HG03521 (cell line): Measurements from ENCODE around the gene TMEM26.
"Not testable (repeated sequence)": the region's sequence is repeated elsewhere in the genome, so short reads cannot be mapped to it uniquely, and the experiment has no call there.

Source experiments
- ATAC-seq: cut with Tn5 transposase; IDR thresholded peaks from one replicate; pipeline ENCODE4 v1.9.1; 2021; ENCODE audit warnings: mild to moderate bottlenecking, moderate library complexity; ENCODE audit not compliant: unreplicated experiment

Gene TMEM26

DNA sequence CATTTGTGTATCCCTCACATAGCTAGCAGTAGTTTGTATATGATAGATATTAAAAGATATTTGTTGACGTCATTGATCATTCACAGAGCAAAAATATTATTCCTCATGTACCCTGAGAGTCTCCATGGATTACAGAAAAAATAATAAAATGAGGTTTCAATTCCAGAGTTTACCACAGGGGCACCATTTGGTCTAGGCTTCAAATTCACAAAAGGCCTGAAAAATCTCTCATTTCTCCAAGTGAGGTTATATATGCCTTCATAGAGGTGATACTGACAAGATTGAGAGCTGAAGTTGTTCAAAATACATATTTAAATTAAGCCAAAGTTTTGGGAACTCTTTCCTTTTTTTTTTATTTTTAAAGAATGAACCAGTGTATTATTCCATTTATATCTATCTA lies 52.7 kb downstream of the TMEM26 start:
- ATAC-seq: no peak

DNA sequence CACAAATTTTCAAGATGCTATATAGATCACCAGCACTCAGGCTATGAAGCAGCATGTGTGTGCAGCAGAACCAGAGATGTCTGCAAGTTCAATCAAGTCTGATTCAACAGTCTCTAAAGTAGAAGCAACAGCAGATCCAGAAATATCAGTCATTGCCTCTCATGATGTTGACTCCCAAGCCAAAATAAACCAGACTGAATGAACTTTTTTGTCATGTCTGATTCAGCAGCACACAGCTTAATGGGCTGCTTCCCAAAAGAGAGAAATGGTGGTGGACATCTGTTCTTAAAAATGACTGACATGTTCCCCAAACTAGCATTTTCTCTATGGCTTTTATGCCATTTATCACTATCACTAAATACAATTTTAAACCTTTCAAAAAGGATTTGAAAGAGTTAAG lies 53.8 kb downstream of the TMEM26 start:
- ATAC-seq: no peak

DNA sequence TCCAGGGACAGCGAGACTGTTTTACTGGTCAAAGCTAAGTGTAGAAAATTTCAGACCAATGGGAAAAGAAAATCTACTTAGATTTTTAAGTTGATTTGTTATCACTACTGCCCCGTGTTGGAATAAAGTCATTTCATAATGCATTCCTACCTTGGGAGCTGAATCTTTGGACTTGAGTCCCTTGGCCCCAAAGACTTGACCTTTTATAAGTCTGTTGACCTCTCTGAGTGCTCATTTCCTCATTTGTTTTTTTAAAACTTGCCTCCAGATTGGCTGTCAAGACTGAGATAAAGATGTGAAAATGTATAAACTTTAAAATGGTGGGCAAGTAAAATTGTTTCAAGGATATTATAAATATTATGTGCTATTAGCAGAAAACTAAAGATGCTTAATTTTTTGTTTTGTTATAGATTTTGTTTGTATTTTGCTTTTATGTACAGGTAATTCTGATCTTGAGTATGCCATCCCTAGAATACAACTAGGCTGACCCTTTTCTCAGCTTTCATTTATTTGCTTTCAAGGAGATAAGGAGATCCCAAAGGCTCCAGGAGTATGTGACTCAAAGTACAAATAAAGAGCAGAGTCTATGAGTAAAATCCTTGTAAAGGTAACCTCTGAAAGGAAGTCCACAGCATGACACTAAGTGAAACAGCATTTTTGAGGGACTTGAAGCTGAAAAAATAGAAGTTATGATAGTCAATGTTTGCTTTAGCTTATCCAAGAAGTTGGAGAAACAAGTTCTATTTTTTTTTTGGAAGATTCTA lies 54.6 kb downstream of the TMEM26 start:
- ATAC-seq: no peak

DNA sequence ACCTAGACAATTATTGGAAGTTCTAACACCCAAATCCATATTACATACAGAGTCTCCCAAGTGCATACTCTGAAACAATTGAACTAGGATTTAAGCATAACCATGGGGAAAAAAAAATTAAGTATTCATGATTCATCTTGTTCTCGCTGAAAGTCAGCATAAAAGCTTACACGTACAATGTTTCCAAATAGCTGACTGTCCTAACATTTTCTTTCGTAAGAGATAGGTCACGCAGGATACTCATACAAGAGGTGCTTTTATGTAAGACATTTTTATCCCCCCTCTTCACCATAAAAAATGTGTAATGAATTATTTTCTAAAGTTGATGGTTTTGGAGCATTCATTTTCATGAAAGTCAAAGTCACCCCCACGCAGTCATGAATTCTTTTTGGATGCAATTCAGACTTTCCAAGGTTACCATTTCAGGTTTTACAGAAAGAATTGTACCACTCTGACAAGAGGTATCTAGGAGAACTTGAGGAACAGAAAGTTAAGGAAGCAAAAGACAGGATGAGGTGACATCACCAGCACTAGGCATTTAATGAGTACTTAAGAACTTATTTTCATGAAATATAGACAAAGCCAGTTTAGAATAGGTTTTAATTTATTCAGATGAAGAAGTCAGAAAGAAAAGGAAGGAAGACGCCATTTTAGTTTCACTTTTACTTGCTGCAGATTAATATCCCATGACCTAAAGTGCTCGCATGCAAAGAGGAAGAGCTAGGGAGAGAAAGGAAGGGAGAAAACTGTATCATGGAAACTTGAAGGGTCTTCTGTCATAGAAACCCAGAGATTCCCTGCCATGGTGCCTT lies 55.8 kb downstream of the TMEM26 start:
- no peak for ATAC-seq

DNA sequence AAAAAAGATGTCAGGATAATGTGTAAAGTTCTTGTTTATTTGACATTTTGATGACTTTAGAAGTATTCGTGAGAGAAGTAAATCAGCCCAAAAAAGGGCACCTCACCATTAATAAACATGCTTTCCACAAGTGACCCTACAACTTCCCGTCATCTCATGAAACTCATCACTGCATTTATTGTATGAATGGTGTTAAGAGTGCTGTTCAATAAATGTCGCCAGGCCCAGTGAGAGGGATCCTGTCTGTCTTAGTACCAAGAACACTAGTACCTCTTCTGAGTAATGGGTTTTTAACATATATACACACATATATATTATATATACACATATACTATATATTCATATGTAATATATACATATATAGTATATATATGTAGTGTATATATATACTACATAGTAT lies 61.9 kb downstream of the TMEM26 start:
- peak; percentile 30 for ATAC-seq

DNA sequence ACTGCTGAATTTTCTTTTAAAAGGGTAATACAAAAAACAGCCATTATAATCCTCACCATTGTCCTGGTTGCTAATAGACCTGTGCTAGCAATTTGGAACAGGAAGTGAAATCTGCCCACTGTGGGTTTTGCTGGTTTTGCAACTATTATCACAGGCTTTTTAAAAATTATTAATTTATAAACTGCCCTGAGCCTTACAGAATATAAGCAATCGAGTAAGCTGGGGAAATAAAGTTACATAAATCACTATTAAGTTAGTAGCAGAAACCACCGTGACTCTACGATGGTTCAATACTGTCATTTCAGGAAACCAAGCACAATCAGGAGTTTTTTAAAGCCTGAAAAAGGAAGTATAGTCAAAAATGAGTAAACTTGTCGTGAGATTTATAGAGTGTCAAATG lies 62.3 kb downstream of the TMEM26 start:
- peak; percentile 83 for ATAC-seq

DNA sequence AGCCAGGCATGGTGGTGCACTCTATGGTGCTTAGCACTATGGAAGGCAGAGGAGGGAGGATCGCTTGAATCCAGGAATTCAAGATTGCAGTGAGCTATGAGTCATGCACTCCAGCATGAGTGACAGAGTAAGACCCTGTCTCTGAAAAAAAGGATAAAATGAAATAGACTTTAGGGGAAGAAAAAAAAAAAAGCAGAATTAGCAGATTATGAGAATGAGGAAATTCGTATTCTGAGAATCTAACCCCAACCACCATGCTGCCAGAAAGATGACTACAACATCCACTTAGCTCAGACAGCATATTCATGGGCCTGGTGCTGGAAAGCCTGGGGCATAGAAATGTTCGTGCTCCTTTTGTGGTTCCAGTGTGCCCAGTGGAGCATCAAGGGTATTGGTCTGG lies 63.3 kb downstream of the TMEM26 start:
- no peak for ATAC-seq

DNA sequence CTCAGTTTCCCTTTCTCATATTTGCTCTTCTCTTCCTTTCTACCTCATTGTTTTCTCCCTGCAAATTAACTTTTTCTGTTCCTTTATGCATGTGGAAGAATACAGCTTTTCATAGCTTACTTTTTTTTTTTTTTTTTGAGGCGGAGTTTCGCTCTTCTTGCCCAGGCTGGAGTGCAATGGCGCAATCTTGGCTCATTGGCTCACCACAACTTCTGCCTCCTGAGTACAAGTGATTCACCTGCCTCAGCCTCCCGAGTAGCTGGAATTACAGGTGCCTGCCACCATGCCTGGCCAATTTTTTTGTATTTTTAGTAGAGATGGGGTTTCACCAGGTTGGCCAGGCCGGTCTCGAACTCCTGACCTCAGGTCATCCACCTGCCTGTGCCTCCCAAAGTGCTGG lies 64.2 kb downstream of the TMEM26 start:
- ATAC-seq: not testable (repeated sequence)

DNA sequence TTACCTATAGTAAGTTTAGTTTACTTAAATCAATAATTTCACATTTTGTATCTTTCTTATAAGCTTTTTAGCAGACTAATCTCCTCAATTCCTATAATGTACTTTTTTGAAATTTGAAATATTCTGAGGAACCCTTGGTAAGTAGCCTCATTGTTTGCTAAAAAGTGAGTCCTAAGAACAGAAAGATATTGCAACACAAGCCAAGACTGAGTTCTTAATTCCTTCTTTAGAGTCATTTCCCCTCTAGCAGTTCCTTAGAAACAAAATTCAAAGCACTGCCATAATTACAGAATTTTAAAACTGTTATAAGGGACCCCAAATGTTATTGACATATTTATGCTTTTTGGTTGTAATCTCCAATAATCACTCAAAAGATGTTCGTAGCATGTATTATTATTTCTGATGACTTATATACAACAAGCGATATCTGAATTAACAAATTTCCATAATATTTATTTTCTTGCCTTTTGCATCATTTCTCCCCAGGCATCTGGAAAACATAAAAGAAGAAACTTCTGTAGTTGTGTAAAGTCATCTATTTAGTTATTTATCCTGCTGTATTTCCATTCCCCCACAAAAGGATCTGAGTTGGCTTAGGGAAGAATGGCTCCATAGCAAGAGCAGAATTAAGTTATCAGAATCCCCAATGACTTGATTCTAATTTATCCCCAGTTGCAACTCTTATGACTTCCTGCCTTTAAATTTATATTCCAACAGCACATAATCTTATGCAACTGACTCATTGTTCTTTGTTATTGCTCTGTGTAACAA lies 67.8 kb downstream of the TMEM26 start:
- ATAC-seq: no peak

DNA sequence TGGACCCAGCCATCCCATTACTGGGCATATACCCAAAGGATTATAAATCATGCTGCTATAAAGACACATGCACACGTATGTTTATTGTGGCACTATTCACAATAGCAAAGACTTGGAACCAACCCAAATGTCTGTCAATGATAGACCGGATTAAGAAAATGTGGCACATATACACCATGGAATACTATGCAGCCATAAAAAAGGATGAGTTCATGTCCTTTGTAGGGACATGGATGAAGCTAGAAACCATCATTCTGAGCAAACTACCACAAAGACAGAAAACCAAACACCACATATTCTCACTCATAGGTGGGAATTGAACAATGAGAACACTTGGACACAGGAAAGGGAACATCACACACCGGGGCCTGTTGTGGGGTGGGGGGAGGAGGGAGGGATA lies 72.0 kb downstream of the TMEM26 start:
- ATAC-seq: not testable (repeated sequence)

DNA sequence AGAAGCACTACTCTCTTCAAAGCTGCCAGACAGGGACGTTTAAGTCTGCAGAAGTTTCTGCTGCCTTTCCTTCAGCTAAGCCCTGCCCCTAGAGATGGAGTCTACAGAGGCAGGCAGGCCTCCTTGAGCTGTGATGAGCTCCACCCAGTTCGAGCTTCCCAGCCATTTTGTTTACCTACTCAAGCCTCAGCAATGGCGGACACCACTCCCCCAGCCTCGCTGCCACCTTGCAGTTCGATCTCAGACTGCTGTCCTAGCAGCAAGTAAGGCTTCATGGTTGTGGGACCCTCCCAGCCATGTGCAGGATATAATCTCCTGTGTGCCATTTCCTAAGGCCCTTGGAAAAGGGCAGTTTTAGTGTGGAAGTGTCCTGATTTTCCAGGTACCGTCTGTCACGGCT lies 74.3 kb downstream of the TMEM26 start:
- ATAC-seq: no peak

DNA sequence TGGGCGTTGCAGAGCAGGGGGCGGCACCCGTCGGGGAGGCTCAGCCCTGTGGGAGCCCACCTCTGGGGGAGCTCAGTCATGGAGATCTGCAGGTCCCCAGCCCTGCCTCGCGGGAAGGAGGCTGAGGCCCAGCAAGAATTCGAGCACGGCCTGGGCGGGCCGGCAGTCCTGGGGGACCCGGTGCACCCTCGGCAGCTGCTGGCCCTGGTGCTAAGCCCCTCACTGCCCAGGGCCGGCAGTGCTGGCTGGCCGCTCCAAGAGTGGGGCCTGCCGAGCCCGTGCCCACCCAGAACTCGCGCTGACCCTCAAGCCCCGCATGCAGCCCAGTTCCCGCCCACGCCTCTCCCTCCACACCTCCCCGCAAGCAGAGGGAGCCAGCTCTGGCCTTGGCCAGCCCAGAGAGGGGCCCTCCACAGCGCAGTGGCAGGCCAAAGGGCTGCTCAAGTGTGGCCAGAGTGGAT lies 76.2 kb downstream of the TMEM26 start:
- no peak for ATAC-seq

DNA sequence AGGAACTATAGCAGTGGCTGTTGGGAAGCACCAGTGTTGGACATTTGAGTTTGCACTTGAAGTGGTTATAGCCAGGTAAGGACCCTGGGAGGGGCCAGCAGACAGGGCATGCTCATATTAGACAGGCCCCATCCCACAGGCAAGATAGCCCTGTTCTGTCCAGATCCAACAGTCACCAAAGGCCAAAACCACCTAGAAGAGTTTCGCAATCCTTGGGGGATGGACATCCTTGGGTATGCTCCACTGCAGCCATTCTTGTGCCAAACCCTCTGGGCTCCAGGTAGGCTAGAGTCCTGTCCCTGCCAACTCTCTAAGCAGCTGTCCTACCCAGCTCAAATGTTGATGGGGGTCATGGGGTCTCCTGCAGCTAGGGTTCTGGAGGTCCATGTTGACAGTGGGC lies 76.8 kb downstream of the TMEM26 start:
- ATAC-seq: no peak

DNA sequence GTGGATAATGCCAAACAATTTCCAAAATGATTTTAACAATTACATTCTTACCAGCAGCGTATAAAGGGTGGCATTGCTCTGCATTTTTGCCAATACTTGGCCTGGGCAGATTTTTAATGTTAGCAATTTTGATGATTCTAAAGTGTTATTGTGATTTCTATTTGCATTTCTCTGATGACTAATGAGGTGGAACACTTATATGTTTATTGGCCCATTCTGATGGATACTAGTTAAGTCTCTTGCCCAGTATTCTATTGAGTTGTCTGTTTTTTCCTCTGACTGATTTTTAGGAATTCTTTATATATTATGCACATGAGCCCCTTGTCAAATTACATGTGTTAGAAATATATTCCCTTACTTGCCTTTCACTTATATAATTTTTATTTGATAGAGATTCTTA lies 86.8 kb downstream of the TMEM26 start:
- ATAC-seq: no peak

DNA sequence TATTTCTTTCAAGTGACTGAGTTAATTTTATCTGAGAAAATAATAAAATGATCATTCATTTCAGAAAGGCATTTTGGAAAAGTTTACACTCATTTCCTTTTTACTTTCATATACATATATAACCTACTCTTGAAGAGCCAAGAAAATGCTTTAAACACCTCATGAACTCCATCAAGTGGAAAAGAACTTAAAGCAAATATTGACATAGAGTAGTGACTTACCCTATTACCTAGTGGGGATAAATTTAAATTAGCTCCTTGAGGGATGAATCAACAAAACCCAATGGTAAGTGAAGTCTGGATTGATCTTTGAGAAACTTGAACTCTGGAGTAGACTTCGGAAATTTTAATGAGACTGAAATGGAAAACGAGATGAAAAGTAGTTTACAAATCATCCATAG lies 88.6 kb downstream of the TMEM26 start:
- no peak for ATAC-seq

DNA sequence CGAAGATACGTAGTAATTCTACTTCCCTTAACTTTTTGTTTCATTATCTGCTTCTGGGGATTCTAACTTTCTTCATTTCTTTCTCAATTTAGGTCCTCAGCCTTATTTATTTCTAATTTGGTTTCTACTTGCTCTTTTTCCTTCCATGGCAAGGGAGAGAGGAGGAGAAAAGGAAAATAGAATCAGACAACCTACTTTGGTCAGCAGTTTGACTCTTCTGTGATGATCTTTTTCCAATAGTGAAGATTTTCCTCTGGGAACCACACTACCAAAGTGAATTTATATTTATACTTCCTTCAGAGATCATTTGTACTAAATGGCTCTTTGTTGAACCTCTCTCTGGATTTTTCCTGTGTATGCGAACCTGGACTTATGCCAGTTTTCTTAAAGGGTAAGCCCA lies 90.2 kb downstream of the TMEM26 start:
- no peak for ATAC-seq

DNA sequence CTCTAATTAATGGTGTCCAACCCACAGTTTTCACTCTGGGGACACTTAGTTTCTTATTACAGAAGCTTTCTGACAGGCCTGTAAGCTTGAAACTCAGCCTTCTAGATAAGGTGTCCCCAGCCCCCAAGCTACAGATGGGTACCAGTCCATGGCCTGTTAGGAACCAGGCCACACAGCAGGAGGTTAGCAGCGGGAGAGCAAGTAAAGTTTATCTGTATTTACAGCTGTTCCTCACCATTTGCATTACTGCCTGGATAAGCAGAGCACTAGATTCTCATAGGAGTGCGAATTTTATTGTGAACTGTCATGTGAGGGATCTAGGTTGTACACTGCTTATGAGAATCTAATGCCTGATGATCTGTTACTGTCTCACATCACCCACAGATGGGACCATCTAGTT lies 93.7 kb downstream of the TMEM26 start:
- no peak for ATAC-seq

DNA sequence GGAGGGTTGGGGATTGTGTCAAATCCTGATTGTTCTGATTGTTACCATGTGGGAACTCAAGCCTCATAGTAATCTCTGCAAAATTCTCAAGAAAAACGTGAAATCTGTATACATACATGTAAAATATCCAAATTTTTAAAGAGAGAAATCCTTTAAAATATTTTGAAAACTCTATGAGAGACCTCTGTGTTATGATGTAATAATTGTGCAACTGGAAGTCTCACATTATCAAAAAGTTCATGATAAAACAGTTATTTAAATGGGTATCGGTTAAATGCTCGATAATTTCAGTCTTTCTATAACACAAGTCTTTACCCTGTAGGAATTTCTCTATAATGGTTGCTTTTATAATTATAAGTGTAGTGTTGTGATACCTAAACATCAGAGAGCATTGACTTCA lies 95.5 kb downstream of the TMEM26 start:
- ATAC-seq: no peak
